ENCODE measurements around the gene MECR. TPM values are rescaled to one million over a fixed set of nuclear protein-coding genes. Genes with fewer than 3 reads are reported as not detected.
"Not testable (repeated sequence)": the region's sequence is repeated elsewhere in the genome, so short reads cannot be mapped to it uniquely, and the experiment has no call there.

The MECR gene
- total RNA-seq, 1 experiment from 2014 or later: 25.3 TPM

DNA sequence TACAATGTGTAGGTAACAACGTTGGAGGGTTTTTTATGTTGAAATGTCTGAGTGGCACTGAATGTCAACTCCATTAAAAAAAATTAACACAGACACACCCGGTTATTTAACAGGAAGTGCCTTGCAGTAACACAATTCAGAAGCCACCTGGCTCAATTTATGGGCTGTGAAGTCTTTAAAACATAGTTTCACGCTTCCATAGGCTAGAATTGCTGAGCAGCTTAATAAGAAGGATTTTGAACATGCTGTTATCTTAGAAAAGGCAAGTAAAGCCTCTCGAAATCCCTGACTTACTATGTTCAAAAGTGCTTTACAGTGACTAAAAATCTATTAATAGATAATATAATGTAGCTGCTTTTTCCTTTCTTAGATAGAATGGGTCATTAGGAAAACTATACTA is 68.7 kb downstream of the MECR start:
- Histone ChIP-seq H3K27ac (ENCODE audit: low read length) (no peak overlapping the region), H3K27me3 (ENCODE audit: low read length) (no peaks in the 10 kb centered on the region), H3K4me2 (ENCODE audit: low read depth, low read length, poor library complexity, severe bottlenecking) (no peak overlapping the region), H4K20me1 (ENCODE audit: insufficient read depth, low read depth, low read length) (peaks cover 28% of the 10 kb centered on the region; the same call in 1 of the 2 replicates), H3K9ac (ENCODE audit: low read length) (no peak overlapping the region), H2AFZ (ENCODE audit: low read length) (no peak overlapping the region), H3K9me3 (ENCODE audit: low read length) (no peaks in the 10 kb centered on the region), H3K4me3 (ENCODE audit: low read length) (no peak overlapping the region), H3K36me3 (ENCODE audit: insufficient read depth, low read length) (peaks cover 73% of the 10 kb centered on the region), H3K4me1 (ENCODE audit: low read length) (no peaks in the 10 kb centered on the region), H3K9me2 (replicated peaks; ENCODE audit: insufficient read depth, low read length) (no peaks in the 10 kb centered on the region), H3K79me2 (ENCODE audit: low read length) (peaks cover 82% of the 10 kb centered on the region)
- no peak for DNase-seq

DNA sequence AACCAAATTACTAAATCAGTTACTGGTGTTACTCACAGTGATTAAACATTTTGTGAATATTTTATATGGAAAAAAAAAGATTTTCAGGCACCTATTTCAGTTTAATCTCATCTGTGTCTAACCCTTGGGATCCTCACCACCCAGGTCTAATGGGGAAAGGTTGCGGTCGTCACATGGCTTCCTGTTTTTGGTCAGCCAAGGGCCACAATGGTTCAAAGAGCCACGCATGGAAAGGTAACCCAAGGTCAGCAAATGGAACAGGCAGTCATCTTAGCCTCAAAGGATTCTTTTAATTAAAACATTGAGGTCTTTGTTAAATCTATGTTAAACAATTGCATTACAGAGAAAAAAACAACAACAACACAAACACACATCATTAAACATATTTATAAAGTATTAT is 71.0 kb downstream of the MECR start:
- H3K9me3 ChIP-seq (ENCODE audit: low read length): no peaks in the 10 kb centered on the region
- no peaks in the 10 kb centered on the region for H3K4me1 ChIP-seq (ENCODE audit: low read length)
- peaks cover 73% of the 10 kb centered on the region for H3K79me2 ChIP-seq (ENCODE audit: low read length)
- no peak overlapping the region for H2AFZ ChIP-seq (ENCODE audit: low read length)
- no peak for DNase-seq
- no peaks in the 10 kb centered on the region for H3K9me2 ChIP-seq (replicated peaks; ENCODE audit: insufficient read depth, low read length)
- no peak overlapping the region for H3K4me2 ChIP-seq (ENCODE audit: low read depth, low read length, poor library complexity, severe bottlenecking)
- no peak overlapping the region for H3K9ac ChIP-seq (ENCODE audit: low read length)
- peaks cover 65% of the 10 kb centered on the region for H3K36me3 ChIP-seq (ENCODE audit: insufficient read depth, low read length)
- H4K20me1 ChIP-seq (ENCODE audit: insufficient read depth, low read depth, low read length): peaks cover 27% of the 10 kb centered on the region
- no peak overlapping the region for H3K27ac ChIP-seq (ENCODE audit: low read length)
- H3K27me3 ChIP-seq (ENCODE audit: low read length): no peaks in the 10 kb centered on the region
- no peak overlapping the region for H3K4me3 ChIP-seq (ENCODE audit: low read length)

DNA sequence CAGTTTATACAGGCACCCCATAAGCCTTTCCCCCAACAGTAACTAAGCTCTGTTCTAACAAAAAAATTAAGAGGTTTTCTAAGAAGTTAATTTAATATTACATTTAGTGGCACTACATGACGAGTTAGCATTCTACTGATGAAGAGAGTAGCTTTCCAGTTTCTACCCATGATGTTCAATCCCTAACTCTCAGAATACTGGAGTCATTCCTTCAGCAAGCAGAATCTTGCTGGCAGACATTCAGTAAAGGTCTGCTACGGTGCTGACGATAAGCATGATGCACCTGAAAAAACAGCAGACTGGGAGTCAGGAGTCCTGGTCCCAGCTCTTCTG is 73.5 kb downstream of the MECR start:
- H3K27me3 ChIP-seq (ENCODE audit: low read length): no peaks in the 10 kb centered on the region
- H3K9me2 ChIP-seq (replicated peaks; ENCODE audit: insufficient read depth, low read length): no peaks in the 10 kb centered on the region
- no peak overlapping the region for H2AFZ ChIP-seq (ENCODE audit: low read length)
- H3K27ac ChIP-seq (ENCODE audit: low read length): no peak overlapping the region
- DNase-seq: no peak
- H3K4me3 ChIP-seq (ENCODE audit: low read length): no peak overlapping the region
- peaks cover 51% of the 10 kb centered on the region for H3K79me2 ChIP-seq (ENCODE audit: low read length)
- H3K36me3 ChIP-seq (ENCODE audit: insufficient read depth, low read length): peaks cover 53% of the 10 kb centered on the region
- no peak overlapping the region for H3K4me2 ChIP-seq (ENCODE audit: low read depth, low read length, poor library complexity, severe bottlenecking)
- H3K9ac ChIP-seq (ENCODE audit: low read length): no peak overlapping the region
- H4K20me1 ChIP-seq (ENCODE audit: insufficient read depth, low read depth, low read length): peaks cover 15% of the 10 kb centered on the region
- no peaks in the 10 kb centered on the region for H3K9me3 ChIP-seq (ENCODE audit: low read length)
- no peaks in the 10 kb centered on the region for H3K4me1 ChIP-seq (ENCODE audit: low read length)

DNA sequence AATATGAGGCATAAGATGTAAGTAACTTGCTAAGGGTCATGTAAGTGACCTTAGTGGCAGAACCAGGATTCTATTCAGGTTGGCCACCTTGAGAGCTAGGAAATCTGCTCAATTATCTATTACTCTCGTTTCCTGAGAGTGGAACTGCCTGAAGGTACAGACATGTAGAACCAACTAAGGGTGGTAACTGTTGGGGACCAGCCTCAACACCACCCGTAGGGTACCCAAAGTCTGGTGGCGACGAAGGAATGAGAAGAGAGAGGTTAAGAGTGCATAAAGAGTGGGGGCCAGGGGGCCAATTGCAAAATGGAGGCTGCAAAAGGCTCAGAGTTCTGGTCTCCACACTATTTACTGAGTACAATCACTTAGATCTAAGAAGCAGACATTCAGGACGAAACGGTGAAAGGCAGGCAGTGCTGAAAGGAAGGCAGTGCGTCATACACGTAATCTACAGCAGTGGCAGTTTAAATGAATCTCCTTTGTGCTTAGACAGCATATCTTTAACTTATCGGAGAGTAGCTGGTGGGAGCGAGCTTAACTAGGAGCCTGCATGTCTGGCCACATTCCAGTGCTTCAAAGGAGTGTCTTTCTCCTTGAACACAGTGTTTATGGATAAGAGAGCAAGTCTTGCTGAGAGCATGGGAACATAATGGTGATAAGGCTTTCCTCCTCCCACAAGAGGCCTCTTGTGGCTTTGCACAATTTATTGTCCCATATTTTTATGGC is 74.0 kb downstream of the MECR start:
- no peak for DNase-seq
- no peaks in the 10 kb centered on the region for H3K9me2 ChIP-seq (replicated peaks; ENCODE audit: insufficient read depth, low read length)
- H2AFZ ChIP-seq (ENCODE audit: low read length): no peak overlapping the region
- H4K20me1 ChIP-seq (ENCODE audit: insufficient read depth, low read depth, low read length): peaks cover 14% of the 10 kb centered on the region
- H3K27me3 ChIP-seq (ENCODE audit: low read length): no peaks in the 10 kb centered on the region
- H3K79me2 ChIP-seq (ENCODE audit: low read length): peaks cover 51% of the 10 kb centered on the region
- H3K4me1 ChIP-seq (ENCODE audit: low read length): no peaks in the 10 kb centered on the region
- H3K36me3 ChIP-seq (ENCODE audit: insufficient read depth, low read length): peaks cover 59% of the 10 kb centered on the region
- no peak overlapping the region for H3K4me3 ChIP-seq (ENCODE audit: low read length)
- no peak overlapping the region for H3K27ac ChIP-seq (ENCODE audit: low read length)
- no peak overlapping the region for H3K4me2 ChIP-seq (ENCODE audit: low read depth, low read length, poor library complexity, severe bottlenecking)
- no peaks in the 10 kb centered on the region for H3K9me3 ChIP-seq (ENCODE audit: low read length)
- H3K9ac ChIP-seq (ENCODE audit: low read length): no peak overlapping the region

DNA sequence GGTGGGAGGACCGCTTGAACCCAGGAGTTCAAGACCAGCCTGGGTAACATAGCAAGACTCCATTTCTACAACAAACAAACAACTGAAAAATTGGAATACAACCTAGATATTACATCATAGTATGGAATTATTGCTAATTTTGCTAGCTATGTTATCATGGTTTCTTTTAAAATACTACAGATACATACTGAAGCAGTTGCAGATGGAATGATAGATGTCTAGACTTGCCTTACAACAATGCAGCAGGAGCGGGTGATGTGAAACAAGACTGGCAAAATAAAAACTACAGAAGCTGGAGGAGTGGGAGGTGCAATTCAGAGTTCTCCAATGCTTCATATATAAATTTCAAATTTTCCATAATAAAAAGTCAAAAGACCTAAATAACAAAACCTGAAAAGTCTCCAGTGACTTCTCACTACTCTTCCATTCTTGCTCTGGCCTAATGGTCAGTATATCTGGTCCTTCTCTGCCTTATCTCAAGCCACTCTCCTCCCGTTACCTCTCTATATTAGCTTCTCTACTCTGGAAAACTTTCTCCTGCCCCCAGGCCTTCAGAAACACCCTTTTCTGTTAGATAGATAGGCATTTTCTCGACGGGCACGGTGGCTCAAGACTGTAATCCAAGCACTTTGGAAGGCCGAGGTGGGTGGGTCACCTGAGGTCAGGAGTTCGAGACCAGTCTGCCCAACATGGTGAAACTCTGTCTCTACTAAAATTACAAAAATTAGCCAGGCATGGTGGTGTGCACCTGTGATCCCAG is 78.5 kb downstream of the MECR start:
- Histone ChIP-seq H3K27ac (ENCODE audit: low read length) (no peak overlapping the region), H3K9ac (ENCODE audit: low read length) (no peak overlapping the region), H3K9me2 (replicated peaks; ENCODE audit: insufficient read depth, low read length) (no peaks in the 10 kb centered on the region), H3K27me3 (ENCODE audit: low read length) (no peaks in the 10 kb centered on the region), H3K9me3 (ENCODE audit: low read length) (no peaks in the 10 kb centered on the region), H3K4me3 (ENCODE audit: low read length) (no peak overlapping the region), H3K36me3 (ENCODE audit: insufficient read depth, low read length) (peaks cover 67% of the 10 kb centered on the region), H3K79me2 (ENCODE audit: low read length) (peaks cover 29% of the 10 kb centered on the region), H2AFZ (ENCODE audit: low read length) (no peak overlapping the region), H3K4me2 (ENCODE audit: low read depth, low read length, poor library complexity, severe bottlenecking) (no peak overlapping the region), H3K4me1 (ENCODE audit: low read length) (no peaks in the 10 kb centered on the region), H4K20me1 (ENCODE audit: insufficient read depth, low read depth, low read length) (peaks cover 14% of the 10 kb centered on the region; the same call in 1 of the 2 replicates)
- DNase-seq: no peak

DNA sequence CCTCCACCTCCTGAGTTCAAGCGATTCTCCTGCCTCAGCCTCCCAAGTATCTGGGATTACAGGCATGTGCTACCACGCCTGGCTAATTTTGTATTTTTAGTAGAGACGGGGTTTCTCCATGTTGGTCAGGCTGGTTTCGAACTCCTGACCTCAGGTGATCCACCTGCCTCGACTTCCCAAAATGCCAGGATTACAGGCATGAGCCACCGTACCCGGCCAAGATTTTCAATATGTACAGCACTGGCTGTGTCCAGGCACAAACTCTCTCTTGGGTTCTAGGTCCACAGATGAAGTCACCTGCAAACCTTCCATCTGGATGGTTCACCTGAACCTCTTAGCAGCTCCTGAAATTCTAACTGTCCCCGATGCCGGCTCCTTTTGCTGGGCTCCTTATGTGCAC is 80.4 kb downstream of the MECR start:
- not testable (repeated sequence) for H3K4me2 ChIP-seq (ENCODE audit: low read depth, low read length, poor library complexity, severe bottlenecking); H2AFZ ChIP-seq (ENCODE audit: low read length); H3K4me1 ChIP-seq (ENCODE audit: low read length); H3K9ac ChIP-seq (ENCODE audit: low read length); H3K9me2 ChIP-seq (replicated peaks; ENCODE audit: insufficient read depth, low read length); H3K4me3 ChIP-seq (ENCODE audit: low read length); H3K27ac ChIP-seq (ENCODE audit: low read length); DNase-seq; H3K27me3 ChIP-seq (ENCODE audit: low read length); H3K9me3 ChIP-seq (ENCODE audit: low read length)
- Histone ChIP-seq H3K36me3 (ENCODE audit: insufficient read depth, low read length) (peaks cover 69% of the 10 kb centered on the region), H4K20me1 (ENCODE audit: insufficient read depth, low read depth, low read length) (peaks cover 14% of the 10 kb centered on the region; the same call in 1 of the 2 replicates), H3K79me2 (ENCODE audit: low read length) (peaks cover 13% of the 10 kb centered on the region)

DNA sequence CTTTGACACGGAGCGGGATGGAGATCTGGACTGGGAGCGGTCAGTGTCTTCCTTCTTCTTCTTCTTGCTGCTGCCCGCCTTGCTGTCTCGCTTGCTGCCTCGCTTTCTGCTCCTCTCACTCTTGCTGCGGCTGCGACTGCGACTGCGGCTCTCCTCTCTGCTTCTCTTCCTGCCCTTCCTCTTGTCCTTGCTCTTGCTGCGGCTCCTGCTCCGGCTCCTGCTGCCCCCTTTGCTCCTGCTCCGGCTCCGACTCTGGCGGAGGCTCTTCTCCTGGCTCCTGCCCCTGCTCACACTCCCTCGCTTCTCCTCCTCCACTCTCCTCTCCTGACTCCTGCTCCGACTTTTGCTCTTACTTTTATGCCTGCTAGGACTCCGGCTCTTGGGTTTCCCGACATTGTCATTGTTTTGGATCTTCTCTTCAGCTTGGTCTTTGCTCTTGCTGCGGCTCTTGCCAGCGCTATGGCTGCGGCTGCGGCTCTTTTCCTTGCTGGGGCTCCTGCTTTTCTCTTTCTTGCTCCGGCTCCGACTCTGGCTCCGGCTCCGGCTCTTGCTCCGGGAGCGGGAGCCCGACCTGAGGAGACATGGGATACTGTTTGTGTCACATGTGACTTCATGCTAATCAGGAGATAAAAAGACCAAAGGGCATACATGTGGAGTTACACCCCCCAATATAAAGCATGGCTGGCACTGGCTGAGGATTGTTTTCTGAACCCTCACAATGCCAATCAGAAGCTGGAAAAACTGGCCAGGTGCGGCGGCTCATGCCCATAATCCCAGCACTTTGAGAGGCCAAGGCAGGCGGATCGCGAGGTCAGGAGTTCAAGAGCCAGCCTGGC is 81.9 kb downstream of the MECR start:
- Histone ChIP-seq H3K79me2 (ENCODE audit: low read length) (peaks cover 9% of the 10 kb centered on the region; the same call in 1 of the 2 replicates), H3K9me3 (ENCODE audit: low read length) (no peaks in the 10 kb centered on the region), H2AFZ (ENCODE audit: low read length) (no peak overlapping the region), H3K27ac (ENCODE audit: low read length) (no peak overlapping the region), H3K36me3 (ENCODE audit: insufficient read depth, low read length) (peaks cover 59% of the 10 kb centered on the region), H3K9me2 (replicated peaks; ENCODE audit: insufficient read depth, low read length) (no peaks in the 10 kb centered on the region), H3K4me3 (ENCODE audit: low read length) (no peak overlapping the region), H3K4me2 (ENCODE audit: low read depth, low read length, poor library complexity, severe bottlenecking) (no peak overlapping the region), H3K27me3 (ENCODE audit: low read length) (no peaks in the 10 kb centered on the region), H3K4me1 (ENCODE audit: low read length) (no peaks in the 10 kb centered on the region), H3K9ac (ENCODE audit: low read length) (no peak overlapping the region), H4K20me1 (ENCODE audit: insufficient read depth, low read depth, low read length) (peaks cover 10% of the 10 kb centered on the region; the same call in 1 of the 2 replicates)
- no peak for DNase-seq
